HepG2 (cell line): Measurements from ENCODE around the gene TMEM145. TPM values are rescaled to one million over a fixed set of nuclear protein-coding genes. Genes with fewer than 3 reads are reported as not detected.

ENCODE experiments used
- ATF2 ChIP-seq: sonication (generic); formaldehyde crosslinking; IDR thresholded peaks from 2 replicates; pipeline ENCODE4 v1.4.0; 2020; ENCODE audit warnings: missing genetic modification reagents
- ATF6 ChIP-seq: sonication (generic); formaldehyde crosslinking; conservative IDR thresholded peaks from 2 replicates; pipeline ENCODE4 v1.4.0; 2020; ENCODE audit warnings: missing genetic modification reagents
- GLMP ChIP-seq: sonication (generic); formaldehyde crosslinking; IDR thresholded peaks from 2 replicates; pipeline ENCODE4 v1.9.0; 2021; ENCODE audit warnings: missing genetic modification reagents, mild to moderate bottlenecking, borderline replicate concordance
- MBNL3 ChIP-seq: fragments of 250-450 bp; sonication (Bioruptor Pico); conservative IDR thresholded peaks from 2 replicates; pipeline ENCODE4 v1.8.0; 2022; ENCODE audit warnings: mild to moderate bottlenecking, inconsistent platforms
- PHF8 ChIP-seq: sonication (generic); formaldehyde crosslinking; IDR thresholded peaks from 2 replicates; pipeline ENCODE4 v1.5.0; 2020; ENCODE audit warnings: missing genetic modification reagents
- ZBTB20 ChIP-seq: sonication (generic); formaldehyde crosslinking; IDR thresholded peaks from 2 replicates; pipeline ENCODE4 v1.8.1; 2023; ENCODE audit warnings: missing genetic modification reagents, low read depth, mild to moderate bottlenecking, borderline replicate concordance
- ZFY ChIP-seq: sonication (generic); formaldehyde crosslinking; IDR thresholded peaks from 2 replicates; pipeline ENCODE4 v1.4.0; 2020; ENCODE audit warnings: missing genetic modification reagents
- ZKSCAN1 ChIP-seq: fragments of 150-350 bp; IDR thresholded peaks from 2 replicates; pipeline ENCODE4 v1.6.1; 2014; ENCODE audit warnings: low read length
- ZNF143 ChIP-seq: sonication (generic); formaldehyde crosslinking; IDR thresholded peaks from 2 replicates; pipeline ENCODE4 v1.4.0; 2020; ENCODE audit warnings: missing genetic modification reagents
- ZNF20 ChIP-seq: sonication (generic); formaldehyde crosslinking; IDR thresholded peaks from 2 replicates; pipeline ENCODE4 v1.4.0; 2020; ENCODE audit warnings: mild to moderate bottlenecking, moderate library complexity, missing genetic modification reagents
- ZNF318 ChIP-seq: sonication (generic); formaldehyde crosslinking; IDR thresholded peaks from 2 replicates; pipeline ENCODE4 v1.4.0; 2020; ENCODE audit warnings: mild to moderate bottlenecking, missing genetic modification reagents
- ZNF597 ChIP-seq: sonication (generic); formaldehyde crosslinking; IDR thresholded peaks from 2 replicates; pipeline ENCODE4 v1.5.0; 2020; ENCODE audit warnings: missing genetic modification reagents
- ZNF652 ChIP-seq: IDR thresholded peaks from 2 replicates; pipeline ENCODE4 v1.6.1; 2016; ENCODE audit warnings: low read depth, borderline replicate concordance
- ZNF782 ChIP-seq: sonication (generic); formaldehyde crosslinking; IDR thresholded peaks from 2 replicates; pipeline ENCODE4 v1.4.0; 2020; ENCODE audit warnings: missing genetic modification reagents, mild to moderate bottlenecking, borderline replicate concordance
- polyA plus RNA-seq, 8 experiments: library from polyadenylated mRNA; depleted of rRNA in 3 of 8; stranded (reverse) in 7 of 8; unstranded in 1 of 8; fragments of >200 nt; fragmentation: Illumina TruSeq in 4 of 8; extraction: Trizol in 4 of 8; gene quantifications; 2 replicates each; pipeline versions ENCODE4 v1.2.1 to v1.2.3, GENCODE V29; 2011 to 2016; ENCODE audit warnings: low read depth in 4 of 8, missing spikeins in 1 of 8, mixed read lengths in 1 of 8; ENCODE audit not compliant: insufficient read depth in 1 of 8
- total RNA-seq, 5 experiments: library from RNA; depleted of rRNA; stranded (reverse); fragments of >200 nt; fragmentation: Illumina TruSeq; extraction: Trizol; gene quantifications; 2 replicates each; pipeline ENCODE4 v1.2.3, GENCODE V29; 2016; ENCODE audit warnings: low read depth in 1 of 5

TMEM145 gene
- total and polyA plus RNA-seq, 2 of the 13 experiments (the other 11 are each of a cell fraction or from before 2014, with no cell fraction given) = 0.07 to 5.1 TPM

GRCh38 chr19:42279902-42280814 is 33.0 kb upstream of the TMEM145 start (continued):
- TF ChIP-seq ZNF318 (CRISPR knock-in tag) (no peak), ATF6 (CRISPR knock-in tag) (no peak), GLMP (CRISPR knock-in tag) (no peak), ZNF143 (CRISPR knock-in tag) (peak; percentile 7; the same call in 1 of the 2 replicates), ZNF597 (CRISPR knock-in tag) (no peak), ZKSCAN1 (no peak), MBNL3 (CRISPR knock-in tag) (no peak), ZNF782 (CRISPR knock-in tag) (no peak), ZNF652 (peak; percentile 99), ZFY (CRISPR knock-in tag) (peak; percentile 59), ATF2 (CRISPR knock-in tag) (peak; percentile 53; the same call in 1 of the 2 replicates), PHF8 (peak; percentile 65), ZBTB20 (CRISPR knock-in tag) (no peak), ZNF20 (CRISPR knock-in tag) (no peak)
